WTC11 (cell line): ENCODE data around the gene FNDC3A.

ENCODE experiments used
- CTCF ChIP-seq: fragments of 200-600 bp; IDR thresholded peaks from 2 replicates; pipeline ENCODE4 v1.8.0; 2022; ENCODE audit warnings: antibody characterized with exemption
- KAT7 ChIP-seq: sonication (generic); formaldehyde crosslinking; IDR thresholded peaks from 2 replicates; pipeline ENCODE4 v1.8.1; 2023; ENCODE audit warnings: missing genetic modification reagents, mild to moderate bottlenecking, borderline replicate concordance

- no peak for TF ChIP-seq KAT7
- no peak for TF ChIP-seq CTCF
These were observed 77.1 kb downstream of the FNDC3A start for GRCh38 chr13:49052813-49053212.
